Upper lobe of left lung (tissue), 6 donors: ENCODE measurements around the gene MRGPRD. TPM values are rescaled to one million over a fixed set of nuclear protein-coding genes. Genes with fewer than 3 reads are reported as not detected.

ENCODE experiments used
- ATAC-seq, 2 donors: fragments of 200-7000 bp; cut with Tn5 transposase; one replicate each; pipeline ENCODE4 v1.9.1; 2022; ENCODE audit warnings: mild to moderate bottlenecking in 2 of 2, moderate library complexity in 2 of 2; ENCODE audit not compliant: low FRiP score in 2 of 2
- DNase-seq, 2 donors: peaks; one replicate each; pipeline ENCODE4 v3.0.0-alpha.2; 2019 to 2020
- H3K27ac ChIP-seq, 4 donors: fragments of 200-600 bp; sonication (generic); one replicate each; pipeline ENCODE4 v1.5.1; 2016 to 2019
- H3K27me3 ChIP-seq, 4 donors: fragments of 200-600 bp; sonication (generic); one replicate each; pipeline ENCODE4 v1.5.1; 2017 to 2019
- H3K36me3 ChIP-seq, 4 donors: fragments of 200-600 bp; sonication (generic); one replicate each; pipeline ENCODE4 v1.5.1; 2016 to 2019
- H3K4me1 ChIP-seq, 4 donors: fragments of 200-600 bp; sonication (generic); one replicate each; pipeline ENCODE4 v1.5.1; 2018 to 2019
- H3K4me3 ChIP-seq, 4 donors: fragments of 200-600 bp; sonication (generic); one replicate each; pipeline ENCODE4 v1.5.1; 2017 to 2019; ENCODE audit warnings: mild to moderate bottlenecking in 2 of 4, moderate library complexity in 1 of 4
- H3K9me3 ChIP-seq, 4 donors: fragments of 200-600 bp; sonication (generic); one replicate each; pipeline ENCODE4 v1.5.1; 2018 to 2019
- EP300 ChIP-seq, 4 donors: sonication (generic); formaldehyde crosslinking; IDR thresholded peaks; one replicate each; pipeline ENCODE4 v1.5.1; 2017; ENCODE audit warnings: antibody characterized with exemption in 4 of 4, control low read depth in 2 of 4
- POLR2A ChIP-seq, 4 donors: fragments of 450-650 bp; IDR thresholded peaks; one replicate each; pipeline ENCODE4 v1.5.1; 2016 to 2017; ENCODE audit warnings: antibody characterized with exemption in 4 of 4, mild to moderate bottlenecking in 2 of 4
- POLR2AphosphoS5 ChIP-seq, 2 donors: sonication (generic); formaldehyde crosslinking; IDR thresholded peaks; one replicate each; pipeline ENCODE4 v1.5.1; 2017; ENCODE audit warnings: antibody characterized with exemption in 2 of 2
- WGBS, 2 donors: methylation state at CpG; one replicate each; pipeline ENCODE4 v1.1.5; 2017 to 2018; 5-methylcytosine and 5-hydroxymethylcytosine counted together
- total RNA-seq, 6 donors: library from RNA; depleted of rRNA in 4 of 6; stranded (reverse); fragments of >200 nt in 4 of 6; gene quantifications; one replicate each; pipeline versions ENCODE4 v1.1.0 to v1.2.1, GENCODE V29; 2016 to 2021
- TF ChIP-seq, protein P1 (sequence below), 6 experiments: fragments of 450-650 bp in 4 of 6; fragments of 200-600 bp in 2 of 6; sonication (generic) in 2 of 6; IDR thresholded peaks; one replicate each; pipeline ENCODE4 v1.5.1; 2016 to 2019; ENCODE audit warnings: antibody characterized with exemption in 6 of 6
- donor health status: DM: no; HTN: no; CAD: no; lungs with moderate emphysema.
- donor health status: DM: no; HTN: yes; CAD: no; lungs with severe emphysema.

MRGPRD gene
- total RNA-seq, 6 donors from 2014 or later = not detected

GRCh38 chr11:68936358-68936636, 44.5 kb downstream of the MRGPRD start:
- Histone ChIP-seq H3K4me3 (no peak overlapping the region), H3K36me3 (peaks cover 9 to 84% (median 74%) of the 10 kb centered on the region in 4 donors), H3K27ac (no peak overlapping the region), H3K27me3 (no peaks in the 10 kb centered on the region), H3K4me1 (no peaks in the 10 kb centered on the region), H3K9me3 (no peaks in the 10 kb centered on the region)
- no peak for ATAC-seq
- peak in 1 of 2 donors; percentile 46 for DNase-seq
- TF ChIP-seq POLR2A (IDR thresholded peaks at IDR 0.05) (no peak), POLR2AphosphoS5 (IDR thresholded peaks at IDR 0.05) (no peak), EP300 (IDR thresholded peaks at IDR 0.05) (no peak)
- TF ChIP-seq, protein P1, sequence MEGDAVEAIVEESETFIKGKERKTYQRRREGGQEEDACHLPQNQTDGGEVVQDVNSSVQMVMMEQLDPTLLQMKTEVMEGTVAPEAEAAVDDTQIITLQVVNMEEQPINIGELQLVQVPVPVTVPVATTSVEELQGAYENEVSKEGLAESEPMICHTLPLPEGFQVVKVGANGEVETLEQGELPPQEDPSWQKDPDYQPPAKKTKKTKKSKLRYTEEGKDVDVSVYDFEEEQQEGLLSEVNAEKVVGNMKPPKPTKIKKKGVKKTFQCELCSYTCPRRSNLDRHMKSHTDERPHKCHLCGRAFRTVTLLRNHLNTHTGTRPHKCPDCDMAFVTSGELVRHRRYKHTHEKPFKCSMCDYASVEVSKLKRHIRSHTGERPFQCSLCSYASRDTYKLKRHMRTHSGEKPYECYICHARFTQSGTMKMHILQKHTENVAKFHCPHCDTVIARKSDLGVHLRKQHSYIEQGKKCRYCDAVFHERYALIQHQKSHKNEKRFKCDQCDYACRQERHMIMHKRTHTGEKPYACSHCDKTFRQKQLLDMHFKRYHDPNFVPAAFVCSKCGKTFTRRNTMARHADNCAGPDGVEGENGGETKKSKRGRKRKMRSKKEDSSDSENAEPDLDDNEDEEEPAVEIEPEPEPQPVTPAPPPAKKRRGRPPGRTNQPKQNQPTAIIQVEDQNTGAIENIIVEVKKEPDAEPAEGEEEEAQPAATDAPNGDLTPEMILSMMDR (IDR thresholded peaks at IDR 0.05) = no peak
- WGBS, 2 donors = 90 to 97% methylated on average over 8 to 10 of the region's 10 CpGs

DNA sequence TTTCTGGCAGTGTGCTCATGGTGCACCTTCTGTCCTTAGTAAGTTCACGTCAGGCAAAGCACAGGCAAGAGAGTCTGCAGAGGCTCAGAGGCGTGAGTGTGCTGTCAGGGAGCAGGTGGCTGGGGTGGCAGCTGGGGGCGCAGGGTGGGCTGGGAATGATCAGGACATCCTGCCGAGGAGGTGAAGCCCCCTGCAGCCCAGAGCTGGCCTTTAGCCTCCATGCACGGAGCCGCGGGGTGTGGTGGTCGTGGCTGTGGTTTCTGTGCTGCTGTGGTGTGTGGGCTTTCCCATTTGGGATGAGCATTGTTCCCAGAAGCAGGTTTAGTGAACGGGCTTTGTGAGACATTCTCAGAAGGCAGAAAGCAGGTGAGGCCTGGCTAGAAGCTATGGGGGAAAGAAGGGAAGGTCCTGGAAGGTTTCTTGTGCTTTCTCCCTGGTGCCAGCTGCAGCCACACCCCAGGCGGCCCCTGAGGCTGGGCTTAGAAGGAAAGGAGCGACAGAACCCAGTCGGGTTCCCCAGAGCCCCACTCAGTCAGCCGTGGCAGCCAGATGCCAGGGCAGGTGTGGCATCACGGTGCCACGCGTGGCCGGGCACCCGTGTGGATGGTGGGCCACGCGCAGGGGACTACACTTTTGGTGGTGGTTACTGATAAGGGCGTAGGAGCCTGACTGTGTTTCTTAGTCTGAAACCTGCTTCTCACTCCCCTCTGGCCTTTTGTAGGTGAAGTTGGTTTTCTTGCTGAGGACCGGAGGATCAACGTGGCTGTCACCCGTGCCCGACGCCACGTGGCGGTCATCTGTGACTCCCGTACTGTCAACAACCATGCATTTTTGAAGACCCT, 45.0 kb downstream of the MRGPRD start:
- 96 to 98% methylated on average over 20 to 28 of the region's 29 CpGs for WGBS, 2 donors
- Histone ChIP-seq H3K36me3 (peaks cover 9 to 89% (median 78%) of the 10 kb centered on the region in 4 donors), H3K27me3 (no peaks in the 10 kb centered on the region), H3K27ac (no peak overlapping the region), H3K4me1 (no peaks in the 10 kb centered on the region), H3K4me3 (no peak overlapping the region), H3K9me3 (no peaks in the 10 kb centered on the region)
- DNase-seq (peak in 1 of 2 donors; percentile 60), ATAC-seq (no peak)
- TF ChIP-seq, protein P1 (IDR thresholded peaks at IDR 0.05) = no peak
- TF ChIP-seq EP300 (IDR thresholded peaks at IDR 0.05) = no peak
- TF ChIP-seq POLR2A (IDR thresholded peaks at IDR 0.05) = no peak
- no peak for TF ChIP-seq POLR2AphosphoS5 (IDR thresholded peaks at IDR 0.05)

GRCh38 chr11:68935066-68935465, 45.7 kb downstream of the MRGPRD start:
- Histone ChIP-seq H3K36me3 (peaks cover 10 to 89% (median 82%) of the 10 kb centered on the region in 4 donors), H3K4me1 (no peaks in the 10 kb centered on the region), H3K4me3 (no peak overlapping the region), H3K27ac (no peak overlapping the region), H3K27me3 (no peaks in the 10 kb centered on the region), H3K9me3 (no peaks in the 10 kb centered on the region)
- DNase-seq = no peak
- no peak for TF ChIP-seq POLR2AphosphoS5 (IDR thresholded peaks at IDR 0.05)
- no peak for TF ChIP-seq POLR2A (IDR thresholded peaks at IDR 0.05)
- TF ChIP-seq, protein P1 (IDR thresholded peaks at IDR 0.05) = no peak
- no peak for TF ChIP-seq EP300 (IDR thresholded peaks at IDR 0.05)
- no peak for ATAC-seq
- WGBS, 2 donors = 98% methylated on average over 15 of the region's 15 CpGs

DNA sequence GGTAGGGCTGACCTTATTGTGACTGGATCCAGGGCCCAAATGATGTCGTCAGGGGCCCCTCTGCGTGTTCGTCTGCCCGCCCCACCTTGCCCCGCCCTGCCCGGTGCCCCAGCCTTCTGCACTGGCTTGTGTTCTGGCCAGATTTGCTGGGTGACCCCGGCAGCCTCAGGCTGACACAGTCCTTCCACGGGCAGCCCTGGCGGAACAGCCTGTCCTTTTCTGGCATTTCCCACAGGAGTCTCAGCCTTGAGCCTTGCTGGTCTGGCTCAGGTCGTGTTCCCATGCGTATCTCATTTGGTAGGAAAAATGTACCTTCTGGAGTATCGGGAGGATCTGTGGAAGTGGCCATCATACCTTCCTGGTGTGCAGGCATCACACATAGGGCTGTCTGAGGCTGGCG, 46.1 kb downstream of the MRGPRD start:
- no peak overlapping the region for H3K4me3 ChIP-seq
- TF ChIP-seq, protein P1 (IDR thresholded peaks at IDR 0.05) = no peak
- TF ChIP-seq POLR2A (IDR thresholded peaks at IDR 0.05) = no peak
- TF ChIP-seq POLR2AphosphoS5 (IDR thresholded peaks at IDR 0.05) = no peak
- no peak for TF ChIP-seq EP300 (IDR thresholded peaks at IDR 0.05)
- 95 to 99% methylated on average over 6 to 13 of the region's 13 CpGs for WGBS, 2 donors
- no peaks in the 10 kb centered on the region for H3K27me3 ChIP-seq
- no peaks in the 10 kb centered on the region for H3K9me3 ChIP-seq
- H3K36me3 ChIP-seq = peaks cover 14 to 89% (median 81%) of the 10 kb centered on the region in 4 donors
- H3K27ac ChIP-seq = no peak overlapping the region
- peak in 1 of 2 donors; percentile 66 for DNase-seq
- no peak for ATAC-seq
- no peaks in the 10 kb centered on the region for H3K4me1 ChIP-seq

- ATAC-seq (no peak), DNase-seq (no peak)
- H3K27me3 ChIP-seq = no peaks in the 10 kb centered on the region
- H3K4me1 ChIP-seq = no peaks in the 10 kb centered on the region
- H3K27ac ChIP-seq = no peak overlapping the region
- peaks cover 17 to 89% (median 81%) of the 10 kb centered on the region in 4 donors for H3K36me3 ChIP-seq
- H3K4me3 ChIP-seq = no peak overlapping the region
- TF ChIP-seq, protein P1 (IDR thresholded peaks at IDR 0.05) = no peak
- TF ChIP-seq POLR2AphosphoS5 (IDR thresholded peaks at IDR 0.05) (no peak), EP300 (IDR thresholded peaks at IDR 0.05) (no peak), POLR2A (IDR thresholded peaks at IDR 0.05) (no peak)
- H3K9me3 ChIP-seq = no peaks in the 10 kb centered on the region
- WGBS, 2 donors = 94 to 100% methylated on average over 7 to 12 of the region's 12 CpGs
Measured at GRCh38 chr11:68934321-68934645, 46.5 kb downstream of the MRGPRD start.
